Psoas muscle (tissue), 8 donors: ENCODE measurements around the gene AP2B1. TPM values are rescaled to one million over a fixed set of nuclear protein-coding genes. Genes with fewer than 3 reads are reported as not detected.

Source experiments
- ATAC-seq, 4 donors: fragments of 200-7000 bp; cut with Tn5 transposase; one replicate each; pipeline ENCODE4 v1.9.1; 2020; ENCODE audit warnings: moderate library complexity in 3 of 4, mild to moderate bottlenecking in 2 of 4
- DNase-seq, 2 donors: peaks; one replicate each; pipeline ENCODE4 v3.0.0-alpha.2; 2020
- H3K27ac ChIP-seq: fragments of 200-600 bp; one replicate; pipeline ENCODE4 v1.8.0; 2022
- H3K27me3 ChIP-seq, 3 donors: fragments of 200-600 bp in 1 of 3; one replicate each; pipeline versions ENCODE4 v1.6.1 to v1.8.0; 2013 to 2022; ENCODE audit warnings: low read length in 2 of 3, mild to moderate bottlenecking in 2 of 3, moderate library complexity in 1 of 3; ENCODE audit not compliant: insufficient read depth in 3 of 3
- H3K36me3 ChIP-seq, 2 donors: fragments of 200-600 bp in 1 of 2; one replicate each; pipeline versions ENCODE4 v1.6.1 to v1.8.0; 2013 to 2022; ENCODE audit warnings: low read depth in 1 of 2, mild to moderate bottlenecking in 1 of 2, moderate library complexity in 1 of 2; ENCODE audit not compliant: insufficient read depth in 1 of 2
- H3K4me1 ChIP-seq: fragments of 200-600 bp; one replicate; pipeline ENCODE4 v1.8.0; 2022
- H3K4me3 ChIP-seq: fragments of 200-600 bp; one replicate; pipeline ENCODE4 v1.8.0; 2022; ENCODE audit warnings: mild to moderate bottlenecking
- H3K9me3 ChIP-seq: fragments of 200-600 bp; one replicate; pipeline ENCODE4 v1.8.0; 2022
- WGBS, 3 donors: extraction: QIAGEN DNeasy Blood & Tissue Kit; methylation state at CpG; one replicate each; pipeline versions ENCODE4 v1.1.6 to v1.1.7; 2013; 5-methylcytosine and 5-hydroxymethylcytosine counted together
- intact Hi-C, 2 donors: fragments of 100-400 bp; cut with DNase I; formaldehyde crosslinking; loops; one replicate each; pipeline versions ENCODE4 v1.11.0 to v1.14.2; 2022
- polyA plus RNA-seq, 3 donors: library from polyadenylated mRNA; stranded (reverse); fragments of 200-250 nt; gene quantifications; one replicate each; pipeline ENCODE4 v1.2.3, GENCODE V29; 2013
- total RNA-seq, 4 donors: library from RNA; stranded (reverse); fragmentation: NEBNext Ultra II Directional in 2 of 4; extraction: Animal tissue kit (Norgen Biotek cat#: 25700) in 2 of 4; gene quantifications; one replicate each; pipeline versions ENCODE4 v1.2.1 to v1.2.4, GENCODE V29; 2021 to 2023
- TF ChIP-seq, protein P1 (sequence below): fragments of 200-600 bp; IDR thresholded peaks from one replicate; pipeline ENCODE4 v1.8.0; 2022; ENCODE audit warnings: antibody characterized with exemption
- donor health status: healthy with polysubstance abuse.
- donor health status: DM: no; HTN: no; CAD: no; lungs with moderate emphysema.
- donor health status: Bipolar disorder and iron deficiency.
- donor health status: healthy.
- donor health status: DM: yes; HTN: yes; CAD: no.
- donor health status: DM: no; HTN: no; CAD: no.
- donor health status: DM: no; HTN: no; CAD: no.
- donor health status: DM: yes; HTN: yes; CAD: no.

Gene AP2B1
- total and polyA plus RNA-seq, 7 donors, result 20.0 to 92.4 (median 63.2) TPM

DNA sequence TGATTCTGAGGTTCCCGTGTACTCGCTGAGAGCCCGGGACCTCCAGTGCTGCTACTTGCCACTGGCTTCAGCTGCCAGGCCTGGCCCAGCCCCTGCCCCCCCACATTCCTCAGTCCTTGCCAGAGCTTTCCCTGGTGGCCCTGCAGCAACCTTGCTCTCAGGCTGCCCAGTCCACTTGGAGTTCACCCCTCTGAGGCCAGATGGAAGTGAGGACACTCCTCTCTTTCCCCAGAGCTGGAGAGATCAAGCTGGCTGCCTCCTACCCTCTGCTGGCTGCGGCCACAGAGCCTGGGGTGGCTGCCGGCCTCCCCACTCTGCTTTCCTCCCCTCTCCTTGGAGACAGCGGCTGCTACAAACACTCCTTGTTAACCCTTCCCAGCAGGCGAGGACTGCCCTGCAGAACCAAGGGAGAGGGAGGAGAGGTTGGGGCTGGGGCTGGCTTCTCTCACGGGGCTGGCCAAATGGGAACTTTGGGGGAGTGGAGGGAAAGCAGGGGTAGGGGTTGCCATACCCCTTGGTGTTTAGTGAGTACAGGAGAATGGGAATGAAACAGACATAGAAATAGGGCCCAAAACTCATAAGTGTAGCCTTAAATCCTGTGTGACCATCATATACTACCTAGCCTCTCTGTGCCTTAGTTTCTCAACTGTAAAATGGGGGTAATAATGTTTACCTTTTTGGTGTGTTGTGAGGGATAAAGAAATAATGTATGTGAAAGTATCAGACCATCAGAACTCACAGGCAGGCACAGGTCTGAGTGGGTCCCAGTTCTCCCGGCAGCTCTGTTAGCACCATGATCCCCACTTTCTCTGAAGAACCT lies 166.0 kb downstream of the AP2B1 start, which contains the start of gene GAS2L2:
GAS2L2 (minus strand) TSS at position 295 of the 820 bp plus-strand sequence. CDS start 389 bp downstream, outside the sequence.
- TF ChIP-seq, protein P1, sequence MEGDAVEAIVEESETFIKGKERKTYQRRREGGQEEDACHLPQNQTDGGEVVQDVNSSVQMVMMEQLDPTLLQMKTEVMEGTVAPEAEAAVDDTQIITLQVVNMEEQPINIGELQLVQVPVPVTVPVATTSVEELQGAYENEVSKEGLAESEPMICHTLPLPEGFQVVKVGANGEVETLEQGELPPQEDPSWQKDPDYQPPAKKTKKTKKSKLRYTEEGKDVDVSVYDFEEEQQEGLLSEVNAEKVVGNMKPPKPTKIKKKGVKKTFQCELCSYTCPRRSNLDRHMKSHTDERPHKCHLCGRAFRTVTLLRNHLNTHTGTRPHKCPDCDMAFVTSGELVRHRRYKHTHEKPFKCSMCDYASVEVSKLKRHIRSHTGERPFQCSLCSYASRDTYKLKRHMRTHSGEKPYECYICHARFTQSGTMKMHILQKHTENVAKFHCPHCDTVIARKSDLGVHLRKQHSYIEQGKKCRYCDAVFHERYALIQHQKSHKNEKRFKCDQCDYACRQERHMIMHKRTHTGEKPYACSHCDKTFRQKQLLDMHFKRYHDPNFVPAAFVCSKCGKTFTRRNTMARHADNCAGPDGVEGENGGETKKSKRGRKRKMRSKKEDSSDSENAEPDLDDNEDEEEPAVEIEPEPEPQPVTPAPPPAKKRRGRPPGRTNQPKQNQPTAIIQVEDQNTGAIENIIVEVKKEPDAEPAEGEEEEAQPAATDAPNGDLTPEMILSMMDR, result no peak
- WGBS, 3 donors, result 29 to 35% (median 32%) methylated on average over 9 of the region's 9 CpGs
- Histone ChIP-seq H3K27me3 (peaks cover 0 to 13% (median 4%) of the 10 kb centered on the region in 3 donors), H3K36me3 (no peaks in the 10 kb centered on the region), H3K4me1 (no peaks in the 10 kb centered on the region), H3K4me3 (no peak within 1 kb of the TSS), H3K27ac (no peak within 1 kb of the TSS), H3K9me3 (no peaks in the 10 kb centered on the region)
- ATAC-seq (peak in 3 of 4 donors; percentile 9 to 33 (median 26)), DNase-seq (no peak)
- intact Hi-C loops, result no loop called here

DNA sequence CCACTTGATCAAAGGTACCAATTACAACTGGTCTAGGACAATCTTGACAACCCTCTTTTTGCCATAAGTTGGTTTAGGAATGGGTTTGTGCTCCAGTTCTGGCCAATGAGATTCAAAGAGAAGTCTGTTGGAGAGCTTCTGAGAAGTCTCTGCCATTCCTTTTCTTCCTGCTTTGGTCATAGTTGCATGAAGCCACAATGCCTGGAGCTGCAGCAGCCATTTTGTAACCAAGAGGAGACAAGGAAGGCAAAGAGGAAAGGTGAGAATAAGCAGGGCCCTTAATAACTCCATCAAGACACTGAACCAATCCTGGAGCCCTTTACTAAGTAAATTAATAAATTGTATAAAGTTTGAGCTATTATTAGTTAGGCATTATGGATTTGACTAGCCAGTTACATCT lies 170.1 kb downstream of the AP2B1 start:
- no peak overlapping the region for H3K4me3 ChIP-seq
- H3K27ac ChIP-seq, result no peak overlapping the region
- DNase-seq (no peak), ATAC-seq (no peak)
- H3K9me3 ChIP-seq, result no peaks in the 10 kb centered on the region
- intact Hi-C loops, result no loop called here
- TF ChIP-seq, protein P1, result no peak
- no peaks in the 10 kb centered on the region for H3K4me1 ChIP-seq
- no peaks in the 10 kb centered on the region for H3K27me3 ChIP-seq
- no peaks in the 10 kb centered on the region for H3K36me3 ChIP-seq

- intact Hi-C loops, result no loop called here
These were observed 173.5 kb downstream of the AP2B1 start, which contains the start of gene C17orf50 for GRCh38 chr17:35760587-35760986. Gene C17orf50, plus strand, starts transcription at chr17:35760887. Its CDS starts 55 bp downstream, at chr17:35760942.

DNA sequence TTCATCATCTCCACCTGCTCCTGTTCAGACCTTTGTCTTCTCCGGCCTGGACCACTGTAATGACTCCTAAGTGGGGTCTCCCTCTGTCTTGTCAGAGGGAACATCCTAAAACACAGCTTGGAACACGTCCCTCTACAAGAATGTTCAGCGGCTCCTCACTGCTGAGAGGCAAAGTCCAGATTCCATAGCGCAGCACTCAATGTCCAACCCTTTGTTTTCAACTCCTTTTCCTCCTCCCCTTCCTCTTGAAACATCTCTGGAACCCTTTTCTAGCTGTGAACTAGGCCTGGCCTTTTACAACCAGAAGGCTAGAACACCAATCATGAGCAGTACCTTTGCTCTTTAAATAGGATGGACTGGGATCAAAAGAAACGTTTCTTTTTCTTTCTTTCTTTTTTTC lies 174.5 kb downstream of the AP2B1 start:
- no peaks in the 10 kb centered on the region for H3K9me3 ChIP-seq
- intact Hi-C loops, result no loop called here

More at GRCh38 chr17:35760587-35760986, 173.5 kb downstream of the AP2B1 start, which contains the start of gene C17orf50:
- no peak within 1 kb of the TSS for H3K27ac ChIP-seq
- no peaks in the 10 kb centered on the region for H3K9me3 ChIP-seq
- WGBS, 3 donors, result 64 to 95% (median 94%) methylated on average over 1 of the region's 1 CpG
- ATAC-seq (no peak), DNase-seq (no peak)
- TF ChIP-seq, protein P1, result no peak
- no peaks in the 10 kb centered on the region for H3K36me3 ChIP-seq
- no peaks in the 10 kb centered on the region for H3K27me3 ChIP-seq
- H3K4me3 ChIP-seq, result no peak within 1 kb of the TSS
- H3K4me1 ChIP-seq, result peaks cover 6% of the 10 kb centered on the region

More for the DNA sequence above, 174.5 kb downstream of the AP2B1 start:
- H3K4me1 ChIP-seq, result peaks cover 6% of the 10 kb centered on the region
- 83 to 86% (median 84%) methylated on average over 5 of the region's 5 CpGs for WGBS, 3 donors
- DNase-seq (no peak), ATAC-seq (no peak)
- H3K36me3 ChIP-seq, result no peaks in the 10 kb centered on the region
- no peaks in the 10 kb centered on the region for H3K27me3 ChIP-seq
- TF ChIP-seq, protein P1, result no peak
- H3K27ac ChIP-seq, result no peak overlapping the region
- H3K4me3 ChIP-seq, result no peak overlapping the region
